CMK (cell line): Measurements from ENCODE around the gene LRP2.

Experiments used
- DNase-seq: peaks from one replicate; pipeline ENCODE4 v3.0.0-alpha.2; 2010; ENCODE audit warnings: low read depth

Gene LRP2

DNA sequence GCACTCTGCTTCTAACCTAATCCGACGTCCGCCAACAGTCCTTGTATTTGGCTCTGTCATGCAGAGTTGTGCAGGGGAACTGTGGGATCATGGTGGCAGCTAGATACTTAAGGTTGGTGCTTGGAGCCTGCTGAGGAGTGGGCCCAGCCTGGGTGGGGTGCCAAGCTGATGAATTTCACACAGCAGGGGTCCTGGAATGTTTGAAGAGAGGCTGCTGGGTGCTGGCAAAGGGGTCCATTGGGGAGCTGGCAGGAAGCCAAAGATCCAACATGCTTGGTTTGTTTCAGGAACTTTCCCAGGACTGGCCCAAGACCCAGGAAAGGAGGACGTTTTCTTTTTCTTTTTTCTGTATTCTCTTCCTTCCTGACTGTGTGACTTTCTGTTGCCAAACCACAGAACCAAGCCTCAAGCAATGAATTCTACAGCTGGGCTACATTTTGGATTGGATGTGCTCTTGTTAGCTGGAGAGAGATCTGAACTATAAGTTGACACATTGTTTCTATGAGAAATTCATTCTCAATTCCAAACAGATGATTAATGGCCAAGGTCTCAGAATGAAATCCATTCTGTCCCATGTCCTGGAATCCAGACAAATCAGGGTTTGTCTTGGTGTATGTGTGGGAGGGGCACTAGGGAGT lies 243.1 kb downstream of the LRP2 start:
- no peak for DNase-seq

DNA sequence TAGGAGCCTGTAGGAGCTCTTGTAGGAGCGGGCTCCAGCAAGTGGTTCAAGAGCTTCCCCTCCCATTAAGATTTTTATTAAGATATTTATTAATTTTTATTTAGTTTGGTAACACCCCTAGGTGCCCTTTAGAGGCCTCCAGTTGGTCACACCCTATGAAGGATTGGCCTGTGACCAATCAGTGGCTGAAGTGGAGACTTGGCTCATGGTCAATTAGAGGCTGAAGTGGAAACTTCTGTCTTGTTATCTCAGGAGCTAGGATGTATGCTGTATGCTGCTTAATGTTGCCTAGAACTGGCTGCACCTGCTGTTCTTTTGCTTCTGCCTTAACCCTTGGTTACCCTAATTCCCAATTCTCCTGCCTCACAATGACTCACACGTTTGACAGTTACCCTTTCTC lies 244.3 kb downstream of the LRP2 start:
- no peak for DNase-seq

DNA sequence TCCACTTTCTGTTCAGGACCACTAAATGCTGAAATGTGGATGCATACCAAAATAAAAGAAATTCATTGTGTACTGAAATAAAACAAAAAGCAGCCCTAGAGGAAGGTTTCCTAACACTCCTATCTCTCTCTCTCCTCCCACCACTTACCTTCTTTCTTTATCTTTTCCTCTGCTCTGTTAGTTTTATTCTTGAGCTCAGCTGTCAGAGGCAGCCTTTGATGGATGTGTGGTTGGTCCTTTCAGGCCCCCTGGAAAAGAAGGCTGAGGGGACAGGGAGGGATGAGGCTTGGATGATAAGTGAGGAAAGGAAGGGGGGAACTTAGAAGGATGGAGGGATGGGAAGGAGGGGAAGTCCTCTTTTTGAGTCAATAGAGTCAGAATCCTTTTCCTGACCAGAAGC lies 245.3 kb downstream of the LRP2 start:
- DNase-seq = no peak

DNA sequence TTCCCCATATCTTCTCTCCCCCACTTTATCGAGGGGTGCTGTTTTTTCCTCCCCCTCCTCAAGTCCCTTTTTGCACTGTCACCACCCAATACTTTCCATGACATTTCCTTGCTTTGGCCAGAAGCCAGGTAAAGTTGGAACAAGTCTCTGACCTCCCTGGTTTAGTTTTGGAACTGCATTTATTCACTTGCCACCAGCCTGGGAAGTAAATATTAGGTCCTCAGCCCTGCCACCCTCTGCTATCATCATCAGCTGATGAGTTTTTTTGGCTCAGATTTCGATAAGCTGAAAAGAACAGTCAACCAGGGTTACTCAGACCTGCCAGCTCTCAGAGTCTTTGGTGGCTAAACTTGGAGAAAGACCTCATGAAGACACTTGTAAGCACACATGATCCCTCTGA lies 246.0 kb downstream of the LRP2 start:
- DNase-seq = no peak

DNA sequence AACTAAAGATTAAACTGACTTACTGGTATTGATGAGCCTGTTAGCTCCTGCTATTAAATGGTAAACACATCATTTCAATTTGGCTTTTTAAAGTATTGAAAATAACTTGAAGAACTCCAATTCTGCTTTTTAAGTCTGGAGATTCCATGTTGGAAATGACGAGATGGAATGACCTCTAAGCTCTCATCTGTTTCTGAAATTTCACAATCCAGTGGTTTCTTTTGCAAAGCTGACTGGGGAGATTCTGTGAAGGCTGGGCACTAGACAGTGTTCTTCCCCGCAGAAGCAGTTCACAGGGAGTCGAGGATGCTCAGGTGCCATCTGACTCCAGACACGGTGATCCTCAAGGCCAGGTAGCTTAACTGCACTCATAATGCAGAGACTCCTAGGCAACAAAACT lies 248.3 kb downstream of the LRP2 start:
- no peak for DNase-seq

DNA sequence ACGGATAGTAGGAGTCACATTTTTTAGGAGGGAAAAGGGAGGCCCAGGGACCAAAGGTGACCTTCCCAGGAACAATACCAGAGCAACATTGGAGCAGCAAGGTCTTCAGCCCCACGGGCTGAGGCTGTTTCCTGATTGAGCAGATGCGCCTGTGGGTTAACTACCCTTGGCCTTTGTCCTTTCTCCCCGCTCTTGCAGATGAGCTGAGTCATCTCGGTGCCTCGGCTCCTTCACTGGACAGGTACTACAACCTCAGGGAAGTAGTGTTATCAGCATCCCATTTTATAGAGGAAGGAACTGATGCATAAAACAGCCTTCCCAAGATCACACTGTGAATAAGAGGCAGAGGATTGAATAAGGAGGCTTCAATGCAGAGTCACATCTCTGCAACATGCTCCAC lies 249.5 kb downstream of the LRP2 start:
- no peak for DNase-seq

DNA sequence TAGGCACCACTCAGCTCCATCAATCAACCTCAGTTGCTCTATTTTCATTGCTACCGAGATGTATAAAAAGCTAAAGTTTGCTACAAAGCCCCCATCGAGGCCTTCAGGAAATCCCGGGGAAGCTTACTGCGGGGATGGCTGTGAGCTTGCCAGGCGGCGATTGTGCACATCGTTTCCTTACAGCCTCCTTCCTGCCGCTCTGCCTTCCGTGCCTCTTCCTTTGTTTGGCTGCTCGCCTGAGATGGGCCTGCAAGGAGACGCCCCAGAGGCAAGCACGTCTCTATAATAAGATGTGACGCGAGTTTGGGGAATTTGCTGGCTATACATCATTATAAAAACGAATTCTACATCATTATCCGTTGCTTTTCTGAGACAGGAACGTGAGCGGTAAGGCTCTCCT lies 251.4 kb downstream of the LRP2 start:
- no peak for DNase-seq

DNA sequence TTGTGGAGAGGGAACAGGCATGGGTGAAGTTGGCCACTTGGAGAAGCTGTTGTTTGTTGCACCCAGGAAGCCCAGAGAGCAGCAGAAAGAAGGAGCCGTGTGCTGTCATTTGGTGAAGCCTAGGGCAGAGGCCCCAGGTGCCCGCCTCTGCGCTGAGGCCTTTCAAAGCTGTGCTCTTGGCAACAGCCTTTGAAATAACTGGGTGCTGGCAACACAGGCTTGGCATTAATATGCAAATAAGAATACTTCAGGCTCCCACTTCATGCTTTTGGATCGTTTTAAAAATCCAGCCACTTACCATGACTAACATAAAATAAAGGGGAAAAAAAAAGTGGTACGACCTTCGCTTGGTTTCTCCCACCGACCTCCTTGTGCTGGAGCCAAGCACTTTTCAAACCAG lies 251.9 kb downstream of the LRP2 start:
- DNase-seq = no peak

DNA sequence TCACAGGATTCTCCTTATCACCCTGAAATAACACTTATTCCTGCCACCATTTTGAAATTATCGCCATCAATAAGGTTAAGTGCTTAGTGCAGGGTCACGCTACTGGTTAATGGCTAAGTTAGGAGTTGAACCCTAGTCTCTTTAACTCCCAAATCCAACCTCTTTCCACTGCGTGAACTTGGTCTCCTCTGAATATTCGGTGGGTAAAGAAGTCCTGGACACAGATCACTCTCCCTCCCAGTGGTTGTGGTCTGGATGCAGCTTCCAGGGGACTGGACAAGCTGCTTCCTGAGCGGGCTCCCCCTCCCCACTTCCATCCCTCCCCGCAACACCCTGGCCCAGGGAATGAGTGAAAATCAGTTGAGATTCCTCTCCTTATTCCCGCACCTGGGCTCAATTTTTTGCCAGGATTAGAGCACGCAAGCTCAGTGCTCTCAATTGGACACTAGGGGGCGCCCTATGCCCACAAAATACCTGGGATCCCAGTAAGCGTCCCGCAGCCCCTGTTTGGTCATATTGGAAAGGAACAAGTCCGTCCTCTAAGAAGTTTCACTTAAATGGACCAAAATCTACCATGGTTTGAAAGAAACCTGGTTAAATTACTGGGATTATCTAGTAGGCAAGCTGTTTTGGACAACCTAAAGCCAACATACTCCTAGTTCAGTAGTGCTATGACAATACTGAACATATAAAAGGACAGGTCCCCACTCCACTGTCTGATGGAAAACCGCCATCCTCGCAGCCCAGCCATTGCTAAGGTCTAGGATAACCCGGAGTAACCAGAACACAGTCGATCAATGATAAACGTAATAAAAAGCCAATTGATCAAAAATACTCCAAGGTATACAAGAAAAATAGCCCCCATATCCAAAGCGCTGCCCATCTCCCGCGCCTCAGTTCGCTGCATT lies 252.6 kb downstream of the LRP2 start:
- DNase-seq = peak; percentile 49

DNA sequence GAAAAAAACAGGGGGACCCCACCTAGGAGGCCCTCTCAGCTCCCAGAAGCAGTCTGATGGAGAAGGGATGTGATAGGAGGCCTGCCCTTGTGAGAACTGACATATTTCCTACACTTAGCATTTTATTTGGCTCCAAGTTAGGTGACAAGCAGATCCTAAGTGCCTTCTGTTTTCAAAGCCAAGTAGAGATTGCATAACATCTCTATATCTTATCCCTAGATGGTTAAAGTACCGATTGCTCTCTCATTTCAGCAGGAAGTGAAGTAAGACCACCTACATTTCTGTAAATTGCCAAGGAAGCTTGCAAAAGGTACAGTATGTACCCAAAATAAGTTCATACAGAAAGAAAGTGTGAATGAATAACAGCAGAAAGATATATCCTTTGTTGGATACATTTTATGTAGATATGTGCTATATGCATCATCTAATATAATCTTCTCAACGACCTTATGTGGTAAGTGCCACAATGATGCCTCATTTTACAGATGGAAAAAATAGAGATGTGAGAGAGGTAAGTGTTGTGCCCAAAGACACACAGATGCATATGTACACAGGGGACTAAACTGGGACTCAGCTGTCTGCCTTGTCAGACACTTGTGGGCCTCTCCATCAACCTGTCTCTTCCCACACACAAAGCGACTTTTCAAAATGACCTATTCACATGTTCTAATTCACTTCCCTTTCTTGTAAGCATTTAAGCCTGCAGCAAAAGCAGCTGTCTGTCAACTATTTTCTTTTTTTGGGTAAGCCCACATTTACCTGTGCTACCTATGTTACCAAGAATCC lies 254.0 kb downstream of the LRP2 start:
- DNase-seq = no peak

DNA sequence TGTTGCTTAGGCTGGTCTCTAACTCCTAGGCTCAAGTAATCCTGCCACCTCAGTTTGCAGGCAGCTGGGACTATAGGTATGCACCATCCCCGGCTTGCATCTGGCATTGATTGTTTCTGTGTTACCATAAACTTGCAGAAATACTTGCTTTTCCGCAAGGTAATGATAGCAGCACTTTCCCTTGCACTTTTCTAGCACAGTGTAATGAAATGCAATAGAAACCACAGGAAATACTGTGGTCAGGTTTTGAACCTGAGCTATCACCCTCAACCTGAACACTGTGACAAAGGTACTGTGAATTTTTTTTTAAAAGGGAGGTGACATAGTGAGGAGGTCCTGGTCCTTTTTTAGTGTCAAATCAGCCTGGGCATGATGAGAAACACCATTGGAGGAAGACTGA lies 254.7 kb downstream of the LRP2 start:
- DNase-seq = no peak

DNA sequence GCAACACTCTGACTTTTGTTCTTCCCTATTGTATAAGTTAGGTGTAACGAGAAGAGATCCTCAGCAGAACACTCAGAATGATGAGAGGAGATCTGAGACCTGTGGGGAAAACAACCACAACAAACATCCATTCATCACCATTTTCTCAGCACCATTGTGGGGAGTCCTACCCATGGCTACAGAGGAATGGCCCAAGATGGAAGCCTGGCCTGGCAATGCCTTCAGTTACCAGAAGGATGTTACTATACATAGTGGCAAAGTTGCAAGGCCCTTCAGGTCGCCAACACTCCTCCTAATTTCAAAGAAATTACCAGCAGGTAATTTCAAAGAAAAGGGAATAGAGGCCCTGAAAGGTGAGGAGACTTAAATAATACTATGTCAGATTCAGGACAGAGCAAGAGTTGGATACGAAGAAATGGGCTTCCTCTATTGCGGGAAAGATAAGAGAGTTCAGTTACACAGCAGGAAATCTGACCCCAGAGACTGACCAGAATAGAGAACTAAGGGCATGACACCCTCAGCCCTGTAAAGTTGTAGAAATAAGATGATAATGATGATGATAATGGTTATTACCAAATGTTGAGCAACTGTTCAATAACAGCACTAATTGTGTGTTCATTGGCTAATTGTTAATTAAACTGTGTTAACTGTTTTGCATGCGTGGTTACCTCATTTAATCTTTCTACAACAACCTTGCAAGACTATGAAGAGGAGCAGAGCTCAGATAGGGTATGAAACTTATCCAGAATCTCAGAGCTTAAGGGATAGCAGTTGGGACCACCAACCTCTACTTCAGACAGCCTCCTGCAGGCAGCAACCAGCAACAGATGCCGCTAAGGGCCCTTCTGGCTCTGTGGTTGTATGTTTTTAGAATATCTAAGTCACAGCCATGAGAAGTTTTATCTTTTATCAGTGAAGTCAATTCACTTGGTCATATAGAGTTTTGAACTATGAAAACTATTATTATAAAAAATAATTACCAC lies 255.5 kb downstream of the LRP2 start:
- DNase-seq = no peak

DNA sequence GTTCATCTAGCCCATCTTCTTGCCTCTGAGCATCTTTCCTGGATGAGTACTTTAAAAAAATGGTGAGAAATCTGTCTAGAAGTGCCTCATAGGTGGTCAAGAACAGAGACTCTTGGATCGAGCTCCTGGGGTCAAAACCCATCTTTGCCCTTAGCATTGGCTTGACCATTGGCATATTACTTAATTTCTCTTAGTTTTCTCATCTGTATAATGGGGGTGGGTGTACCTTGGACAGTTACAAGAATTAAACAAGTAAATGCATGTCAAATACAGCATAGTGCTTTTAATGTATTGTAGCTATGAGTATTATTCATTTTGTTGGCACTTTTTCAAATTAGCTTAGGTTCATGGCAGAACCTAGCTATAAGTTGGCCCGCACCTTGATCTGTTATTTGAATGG lies 256.2 kb downstream of the LRP2 start:
- no peak for DNase-seq

DNA sequence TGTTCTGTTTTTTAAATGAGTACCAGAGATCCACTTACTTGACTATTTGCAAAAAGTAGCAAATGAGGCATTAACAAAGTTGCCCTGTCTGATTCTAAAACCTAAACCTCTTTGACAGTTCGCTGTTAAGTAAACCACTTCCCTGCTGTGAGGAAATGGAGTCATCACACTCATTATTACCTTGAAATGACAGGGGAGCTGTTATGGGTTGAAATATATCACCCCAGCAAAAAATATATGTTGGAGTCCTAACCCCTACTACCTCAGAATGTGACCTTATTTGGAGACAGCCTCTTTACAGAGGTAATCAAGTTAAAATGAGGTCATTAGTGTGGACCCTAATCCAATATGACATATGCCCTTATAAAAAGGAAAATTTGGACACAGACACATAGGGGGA lies 256.9 kb downstream of the LRP2 start:
- DNase-seq = no peak

DNA sequence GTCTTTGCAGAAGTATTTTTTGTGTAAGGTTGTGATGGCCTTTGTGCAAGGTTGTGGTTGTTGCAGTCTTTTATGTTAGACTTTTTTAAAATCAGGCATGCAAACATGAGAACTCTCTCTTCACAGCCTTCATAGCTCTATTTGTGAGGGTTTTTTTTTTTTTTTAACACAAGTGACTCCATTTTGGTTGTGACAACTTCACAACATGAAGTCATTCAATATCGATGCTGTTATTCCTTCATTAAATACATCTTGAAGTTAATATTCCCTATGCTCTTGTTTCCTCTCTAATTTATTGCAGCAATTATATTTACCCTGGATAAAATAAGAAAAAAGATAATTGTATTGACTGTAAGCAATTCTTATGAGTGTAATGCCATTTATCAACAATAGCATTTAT lies 257.5 kb downstream of the LRP2 start:
- DNase-seq = no peak

DNA sequence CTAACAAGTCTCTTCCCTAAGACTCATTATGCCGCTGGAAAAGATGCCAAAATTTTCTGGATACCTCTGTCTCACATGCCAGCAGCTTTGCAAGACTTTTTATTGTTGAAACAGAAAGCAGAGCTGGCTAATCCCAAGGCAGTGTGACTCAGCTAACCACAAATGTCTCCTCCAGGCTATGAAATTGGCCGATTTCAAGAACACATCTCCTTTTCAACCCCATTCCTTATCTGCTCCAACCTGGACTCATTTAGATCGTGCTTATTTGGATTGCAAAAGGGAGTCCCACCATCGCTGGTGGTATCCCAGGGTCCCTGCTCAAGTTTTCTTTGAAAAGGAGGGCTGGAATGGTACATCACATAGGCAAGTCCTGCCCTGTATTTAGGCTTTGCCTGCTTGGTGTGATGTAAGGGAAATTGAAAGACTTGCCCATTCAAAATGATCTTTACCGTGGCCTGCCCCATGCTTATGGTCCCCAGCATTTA lies 266.7 kb downstream of the LRP2 start:
- DNase-seq = no peak

DNA sequence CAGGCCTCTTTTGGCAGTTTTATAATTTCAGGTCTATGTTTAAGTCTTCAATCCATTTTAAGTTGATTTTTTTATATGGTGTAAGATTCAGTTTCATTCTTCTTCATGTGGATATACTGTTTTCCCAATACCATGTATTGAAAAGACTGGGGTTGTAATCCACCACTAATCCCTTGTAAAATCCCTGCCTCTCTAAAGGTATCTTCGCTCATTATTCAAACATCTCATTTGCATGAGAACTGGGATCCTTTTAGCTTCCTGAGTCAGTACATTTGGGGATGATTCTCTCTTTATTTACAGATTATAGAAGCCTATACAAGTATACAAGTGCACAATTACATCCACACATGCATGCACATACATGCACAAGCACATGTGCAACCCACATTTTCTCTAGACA lies 267.7 kb downstream of the LRP2 start:
- no peak for DNase-seq

DNA sequence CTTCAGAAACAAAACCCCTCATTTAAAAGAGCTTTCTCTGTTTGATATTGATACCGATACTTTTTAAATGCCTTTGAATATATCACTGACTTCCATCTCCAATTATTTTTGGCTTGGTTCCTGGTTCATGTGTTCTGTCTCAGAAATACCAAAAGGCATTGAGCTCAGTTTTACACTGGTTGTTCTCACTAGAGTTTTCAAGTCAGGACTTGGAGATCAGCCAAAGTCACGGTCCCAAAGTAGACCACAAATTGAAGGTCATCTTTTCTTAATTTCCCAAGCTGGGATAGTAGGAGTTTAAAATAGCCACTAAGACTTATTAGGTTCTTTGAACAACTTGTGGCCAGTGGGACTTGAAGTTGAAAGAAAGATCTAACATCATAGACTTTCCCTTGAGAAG lies 268.8 kb downstream of the LRP2 start:
- DNase-seq = no peak

DNA sequence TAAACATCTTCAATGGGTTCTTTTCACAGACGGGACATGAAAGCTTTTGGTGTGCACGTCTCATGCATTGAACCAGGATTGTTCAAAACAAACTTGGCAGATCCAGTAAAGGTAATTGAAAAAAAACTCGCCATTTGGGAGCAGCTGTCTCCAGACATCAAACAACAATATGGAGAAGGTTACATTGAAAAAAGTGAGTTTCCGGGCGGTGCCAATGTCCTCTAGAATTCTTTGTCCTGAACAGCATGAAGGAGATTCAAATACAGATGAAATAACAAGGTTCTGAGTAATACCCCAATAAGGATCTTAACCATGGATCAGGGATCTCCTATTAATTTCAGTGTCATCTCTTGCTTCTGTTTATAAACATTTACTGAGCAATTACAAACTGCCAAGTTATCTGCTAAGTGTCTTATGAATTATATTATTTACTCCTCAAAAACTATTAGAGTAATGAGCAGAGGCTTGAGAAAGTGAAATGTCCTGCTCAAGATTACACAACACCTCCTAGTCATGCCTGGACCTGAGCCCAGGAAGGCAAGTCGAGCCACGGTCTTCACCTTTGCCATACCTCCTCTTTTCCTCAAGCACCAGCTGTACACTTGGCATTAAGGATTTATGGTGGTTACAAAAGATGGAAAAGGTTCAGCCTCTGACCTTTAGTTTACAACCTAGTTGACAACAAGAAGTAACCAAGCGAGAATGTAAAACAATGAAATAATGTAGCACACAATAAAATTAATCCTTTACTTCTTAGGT lies 270.4 kb downstream of the LRP2 start:
- DNase-seq = no peak

DNA sequence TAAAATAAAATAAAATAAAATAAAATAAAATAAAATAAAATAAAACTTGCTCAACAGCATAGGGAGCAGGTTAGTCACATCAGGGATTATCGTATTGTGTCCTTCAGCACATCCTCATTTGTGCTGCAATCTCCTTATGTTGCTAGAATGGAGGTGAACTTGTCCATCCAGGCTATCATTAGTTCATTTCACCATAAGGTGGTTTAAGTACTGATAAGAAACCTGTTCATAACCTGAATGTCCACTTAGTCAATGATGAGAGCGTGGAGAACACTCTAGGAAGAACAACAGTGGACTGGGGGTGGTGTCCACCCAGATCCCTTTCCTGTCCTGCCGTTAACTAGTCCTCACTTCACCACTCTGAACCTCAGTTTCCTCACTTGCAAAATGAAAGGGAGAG lies 271.1 kb downstream of the LRP2 start:
- no peak for DNase-seq
